Ovary (tissue), 9 donors: ENCODE data around the gene ACLY. TPM values are rescaled to one million over a fixed set of nuclear protein-coding genes. Genes with fewer than 3 reads are reported as not detected.
"Not testable (repeated sequence)": the region's sequence is repeated elsewhere in the genome, so short reads cannot be mapped to it uniquely, and the experiment has no call there.

ENCODE experiments used
- DNase-seq, 5 donors: peaks; one replicate each; pipeline ENCODE4 v3.0.0-alpha.2; 2019 to 2020
- H3K27ac ChIP-seq, 2 donors: fragments of 200-600 bp; one replicate each; pipeline versions ENCODE4 v1.5.1 to v1.8.0; 2019 to 2022
- H3K27me3 ChIP-seq: fragments of 200-600 bp; one replicate; pipeline ENCODE4 v1.8.0; 2022
- H3K36me3 ChIP-seq: fragments of 200-600 bp; sonication (generic); one replicate; pipeline ENCODE4 v1.5.1; 2019
- H3K4me1 ChIP-seq: one replicate; pipeline ENCODE4 v1.8.1; 2013; ENCODE audit warnings: mild to moderate bottlenecking, moderate library complexity; ENCODE audit not compliant: insufficient read depth
- H3K4me3 ChIP-seq: fragments of 200-600 bp; sonication (generic); one replicate; pipeline ENCODE4 v1.5.1; 2017
- H3K9me3 ChIP-seq, 2 donors: fragments of 200-600 bp in 1 of 2; sonication (generic) in 1 of 2; one replicate each; pipeline versions ENCODE4 v1.5.1 to v1.8.1; 2013 to 2019; ENCODE audit warnings: mild to moderate bottlenecking in 1 of 2, moderate library complexity in 1 of 2
- CTCF ChIP-seq, 3 donors: fragments of 450-650 bp in 2 of 3; fragments of 200-600 bp in 1 of 3; IDR thresholded peaks; one replicate each; pipeline versions ENCODE4 v1.5.1 to v1.8.0; 2016 to 2022; ENCODE audit warnings: antibody characterized with exemption in 3 of 3, mild to moderate bottlenecking in 1 of 3
- EP300 ChIP-seq: sonication (generic); formaldehyde crosslinking; IDR thresholded peaks from one replicate; pipeline ENCODE4 v1.6.1; 2017; ENCODE audit warnings: antibody characterized with exemption
- POLR2A ChIP-seq: fragments of 450-650 bp; IDR thresholded peaks from one replicate; pipeline ENCODE4 v1.6.1; 2017; ENCODE audit warnings: antibody characterized with exemption, mild to moderate bottlenecking, moderate library complexity
- WGBS, 3 donors: extraction: QIAGEN DNeasy Blood & Tissue Kit in 1 of 3; methylation state at CpG; one replicate each; pipeline versions ENCODE4 v1.1.5 to v1.1.7; 2013 to 2017; 5-methylcytosine and 5-hydroxymethylcytosine counted together
- intact Hi-C, 4 donors: fragments of 100-400 bp; cut with DNase I; formaldehyde crosslinking; loops; one replicate each; pipeline versions ENCODE4 v1.11.0 to v1.15.1; 2022 to 2023
- polyA plus RNA-seq, 2 donors: library from polyadenylated mRNA; stranded (reverse); fragments of 200-250 nt in 1 of 2; fragments of 350-450 nt in 1 of 2; fragmentation: Illumina TruSeq in 1 of 2; extraction: RNeasy Lipid Tissue Mini Kit (QIAGEN cat#74804) in 1 of 2; gene quantifications; one replicate each; pipeline ENCODE4 v1.2.3, GENCODE V29; 2013 to 2014
- total RNA-seq, 7 donors: library from RNA; depleted of rRNA in 2 of 7; stranded (reverse); fragments of >200 nt in 2 of 7; fragmentation: NEBNext Ultra II Directional in 3 of 7; extraction: Animal tissue kit (Norgen Biotek cat#: 25700) in 3 of 7; gene quantifications; one replicate each; pipeline versions ENCODE4 v1.1.0 to v1.2.4, GENCODE V29; 2016 to 2023
- donor health status: DM: no; HTN: no; CAD: no; lungs with moderate emphysema.
- donor health status: DM: no; HTN: no; CAD: no.
- donor health status: Bipolar disorder and iron deficiency.
- donor health status: DM: yes; HTN: yes; CAD: no.
- donor health status: DM: no; HTN: no; CAD: no.
- donor health status: DM: yes; HTN: yes; CAD: no.

Gene ACLY
- total and polyA plus RNA-seq, 9 donors = 23.6 to 119 (median 53.4) TPM

GRCh38 chr17:41888332-41888965 lies 30.3 kb downstream of the ACLY start:
- no peaks in the 10 kb centered on the region for H3K36me3 ChIP-seq
- intact Hi-C loops = no loop called here
- no peak for DNase-seq

GRCh38 chr17:41885733-41886132 lies 33.0 kb downstream of the ACLY start:
- no peak for TF ChIP-seq EP300
- TF ChIP-seq CTCF (IDR thresholded peaks at IDR 0.05) = no peak
- no peak for TF ChIP-seq POLR2A
- Histone ChIP-seq H3K27me3 (no peaks in the 10 kb centered on the region), H3K36me3 (no peaks in the 10 kb centered on the region), H3K9me3 (no peaks in the 10 kb centered on the region), H3K4me3 (no peak overlapping the region), H3K27ac (no peak overlapping the region), H3K4me1 (no peaks in the 10 kb centered on the region)
- intact Hi-C loops = no loop called here
- WGBS, 3 donors = 74 to 82% (median 76%) methylated on average over 6 of the region's 6 CpGs
- no peak for DNase-seq

More at GRCh38 chr17:41888332-41888965, 30.3 kb downstream of the ACLY start:
- 68 to 86% (median 86%) methylated on average over 6 of the region's 6 CpGs for WGBS, 3 donors
- Histone ChIP-seq H3K4me1 (no peaks in the 10 kb centered on the region), H3K27ac (no peak overlapping the region), H3K9me3 (no peaks in the 10 kb centered on the region), H3K27me3 (no peaks in the 10 kb centered on the region), H3K4me3 (no peak overlapping the region)
- TF ChIP-seq POLR2A = no peak
- no peak for TF ChIP-seq CTCF (IDR thresholded peaks at IDR 0.05)
- no peak for TF ChIP-seq EP300

GRCh38 chr17:41882756-41883155 lies 36.0 kb downstream of the ACLY start:
- no peak for DNase-seq
- H3K36me3 ChIP-seq = no peaks in the 10 kb centered on the region
- intact Hi-C loops = no loop called here
- H3K27ac ChIP-seq = no peak overlapping the region
- no peaks in the 10 kb centered on the region for H3K4me1 ChIP-seq
- no peak overlapping the region for H3K4me3 ChIP-seq
- H3K9me3 ChIP-seq = no peaks in the 10 kb centered on the region
- H3K27me3 ChIP-seq = no peaks in the 10 kb centered on the region
- WGBS, 3 donors = 86 to 92% (median 88%) methylated on average over 6 of the region's 6 CpGs
- TF ChIP-seq POLR2A = no peak
- no peak for TF ChIP-seq CTCF (IDR thresholded peaks at IDR 0.05)
- no peak for TF ChIP-seq EP300

- 85 to 90% (median 88%) methylated on average over 4 of the region's 4 CpGs for WGBS, 3 donors
- H3K9me3 ChIP-seq = no peaks in the 10 kb centered on the region
- no peaks in the 10 kb centered on the region for H3K4me1 ChIP-seq
- intact Hi-C loops = no loop called here
- DNase-seq = no peak
- H3K27ac ChIP-seq = no peak overlapping the region
- no peaks in the 10 kb centered on the region for H3K27me3 ChIP-seq
- TF ChIP-seq EP300 (no peak), CTCF (IDR thresholded peaks at IDR 0.05) (no peak), POLR2A (no peak)
- no peak overlapping the region for H3K4me3 ChIP-seq
- H3K36me3 ChIP-seq = no peaks in the 10 kb centered on the region
Measured at GRCh38 chr17:41880130-41880529, 38.6 kb downstream of the ACLY start.

DNA sequence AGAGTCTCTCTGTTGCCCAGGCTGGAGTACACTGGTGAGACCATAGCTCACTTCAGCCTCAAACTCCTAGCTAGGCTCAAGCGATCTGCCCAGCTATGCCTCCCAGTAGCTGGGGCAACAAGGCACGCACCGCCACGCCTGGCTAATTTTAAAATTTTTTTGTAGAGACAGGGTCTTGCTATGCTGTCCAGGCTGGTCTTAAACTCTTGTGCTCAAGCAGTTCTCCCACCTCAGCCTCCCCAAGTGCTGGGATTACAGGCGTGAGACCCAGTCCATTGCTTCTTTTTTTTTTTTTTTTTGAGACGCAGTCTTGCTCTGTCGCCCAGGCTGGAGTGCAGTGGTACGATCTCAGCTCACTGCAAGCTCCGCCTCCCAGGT lies 44.5 kb downstream of the ACLY start:
- H3K27ac ChIP-seq, H3K4me1 ChIP-seq, intact Hi-C loops, H3K4me3 ChIP-seq, DNase-seq, H3K27me3 ChIP-seq, H3K9me3 ChIP-seq, H3K36me3 ChIP-seq: not testable (repeated sequence)
- WGBS, 3 donors = 96 to 99% (median 98%) methylated on average over 9 of the region's 9 CpGs
